Measurements from ENCODE around the gene GPR3. TPM values are rescaled to one million over a fixed set of nuclear protein-coding genes. Genes with fewer than 3 reads are reported as not detected.

Gene GPR3
- total RNA-seq, 1 experiment from 2014 or later: 4.7 TPM

- H3K4me1 ChIP-seq (ENCODE audit: insufficient read depth, low read length): peaks cover 43% of the 10 kb centered on the region
- H3K79me2 ChIP-seq (ENCODE audit: low read length): peaks cover 24% of the 10 kb centered on the region
- ATAC-seq (no peak; the same call in 1 of the 2 replicates), DNase-seq (no peak)
- peak overlapping the region; percentile 82 for H3K9ac ChIP-seq (ENCODE audit: low read length)
- POLR2A ChIA-PET (ENCODE audit: unreplicated experiment): no interaction called here
- H3K27ac ChIP-seq (ENCODE audit: low read length): peak overlapping the region; percentile 88
- no peaks in the 10 kb centered on the region for H3K27me3 ChIP-seq (ENCODE audit: low read length)
- intact Hi-C loops (cut with micrococcal nuclease): loop anchor here (2.0 to 5.0 kb wide), 2 partner anchors 21 to 41 kb away; partner anchors contain the start of gene TMEM222
- CTCF ChIA-PET: interaction anchor here (1.3 kb wide), 1 partner anchor 44 kb away, joined by 4 read pairs; no protein-coding TSS in a partner anchor
- no peaks in the 10 kb centered on the region for H3K9me3 ChIP-seq (ENCODE audit: low read length)
- H3K36me3 ChIP-seq (ENCODE audit: low read depth, low read length): no peaks in the 10 kb centered on the region
- peak overlapping the region; percentile 89 for H2AFZ ChIP-seq (ENCODE audit: low read length)
- TF ChIP-seq EZH2 (IDR thresholded peaks at IDR 0.05; ENCODE audit: low read length, unreplicated experiment) (no peak), EZH2phosphoT487 (IDR thresholded peaks at IDR 0.05; ENCODE audit: borderline replicate concordance, low read length) (no peak), CTCF (conservative IDR thresholded peaks at IDR 0.05; ENCODE audit: low read depth, low read length) (no peak)
- H3K4me3 ChIP-seq (ENCODE audit: low read length): peak overlapping the region; percentile 79
- no peaks in the 10 kb centered on the region for H3K9me2 ChIP-seq (replicated peaks; ENCODE audit: low read length)
- peak overlapping the region; percentile 99 for H3K4me2 ChIP-seq (ENCODE audit: low read length)
- H3F3A ChIP-seq (ENCODE audit: low read length, unreplicated experiment): no peaks in the 10 kb centered on the region
- H4K20me1 ChIP-seq (ENCODE audit: low read length): no peaks in the 10 kb centered on the region
- BruUV-seq (replicated peaks): no TSS peak
These were observed 48.8 kb upstream of the GPR3 start for GRCh38 chr1:27343639-27344025.

- peaks cover 51% of the 10 kb centered on the region for H3K4me1 ChIP-seq (ENCODE audit: insufficient read depth, low read length)
- no peaks in the 10 kb centered on the region for H4K20me1 ChIP-seq (ENCODE audit: low read length)
- no peaks in the 10 kb centered on the region for H3K36me3 ChIP-seq (ENCODE audit: low read depth, low read length)
- H3K27ac ChIP-seq (ENCODE audit: low read length): no peak overlapping the region
- H2AFZ ChIP-seq (ENCODE audit: low read length): no peak overlapping the region
- TF ChIP-seq EZH2 (IDR thresholded peaks at IDR 0.05; ENCODE audit: low read length, unreplicated experiment): no peak
- TF ChIP-seq EZH2phosphoT487 (IDR thresholded peaks at IDR 0.05; ENCODE audit: borderline replicate concordance, low read length): no peak
- no peak for TF ChIP-seq CTCF (conservative IDR thresholded peaks at IDR 0.05; ENCODE audit: low read depth, low read length)
- no peaks in the 10 kb centered on the region for H3F3A ChIP-seq (ENCODE audit: low read length, unreplicated experiment)
- no peak overlapping the region for H3K9ac ChIP-seq (ENCODE audit: low read length)
- ChIA-PET POLR2A (ENCODE audit: unreplicated experiment) (no interaction called here), CTCF (no interaction called here)
- ATAC-seq: no peak
- H3K79me2 ChIP-seq (ENCODE audit: low read length): peaks cover 24% of the 10 kb centered on the region
- no TSS peak for BruUV-seq (replicated peaks)
- H3K4me3 ChIP-seq (ENCODE audit: low read length): no peak overlapping the region
- no peak for DNase-seq
- H3K9me2 ChIP-seq (replicated peaks; ENCODE audit: low read length): no peaks in the 10 kb centered on the region
- H3K27me3 ChIP-seq (ENCODE audit: low read length): no peaks in the 10 kb centered on the region
- H3K9me3 ChIP-seq (ENCODE audit: low read length): no peaks in the 10 kb centered on the region
- H3K4me2 ChIP-seq (ENCODE audit: low read length): no peak overlapping the region
- intact Hi-C loops (cut with micrococcal nuclease): no loop called here
These were observed 47.1 kb upstream of the GPR3 start for GRCh38 chr1:27345272-27345671.

GRCh38 chr1:27346357-27346756, 46.1 kb upstream of the GPR3 start:
- TF ChIP-seq EZH2 (IDR thresholded peaks at IDR 0.05; ENCODE audit: low read length, unreplicated experiment): no peak
- TF ChIP-seq CTCF (conservative IDR thresholded peaks at IDR 0.05; ENCODE audit: low read depth, low read length): no peak
- TF ChIP-seq EZH2phosphoT487 (IDR thresholded peaks at IDR 0.05; ENCODE audit: borderline replicate concordance, low read length): no peak
- DNase-seq (no peak), ATAC-seq (no peak)
- no peaks in the 10 kb centered on the region for H3K27me3 ChIP-seq (ENCODE audit: low read length)
- ChIA-PET CTCF (no interaction called here), POLR2A (ENCODE audit: unreplicated experiment) (no interaction called here)
- no peak overlapping the region for H3K4me2 ChIP-seq (ENCODE audit: low read length)
- H3K27ac ChIP-seq (ENCODE audit: low read length): no peak overlapping the region
- H2AFZ ChIP-seq (ENCODE audit: low read length): no peak overlapping the region
- intact Hi-C loops (cut with micrococcal nuclease): no loop called here
- H4K20me1 ChIP-seq (ENCODE audit: low read length): no peaks in the 10 kb centered on the region
- H3K79me2 ChIP-seq (ENCODE audit: low read length): peaks cover 24% of the 10 kb centered on the region
- no peaks in the 10 kb centered on the region for H3K36me3 ChIP-seq (ENCODE audit: low read depth, low read length)
- no peaks in the 10 kb centered on the region for H3F3A ChIP-seq (ENCODE audit: low read length, unreplicated experiment)
- H3K9me3 ChIP-seq (ENCODE audit: low read length): no peaks in the 10 kb centered on the region
- H3K4me1 ChIP-seq (ENCODE audit: insufficient read depth, low read length): peaks cover 41% of the 10 kb centered on the region
- H3K9me2 ChIP-seq (replicated peaks; ENCODE audit: low read length): no peaks in the 10 kb centered on the region
- H3K4me3 ChIP-seq (ENCODE audit: low read length): no peak overlapping the region
- BruUV-seq (replicated peaks): no TSS peak
- H3K9ac ChIP-seq (ENCODE audit: low read length): no peak overlapping the region

Data from PC-3 (cell line).